HG03045 (cell line): ENCODE results near the gene PRR33.

Experiments
- ATAC-seq: cut with Tn5 transposase; IDR thresholded peaks from one replicate; pipeline ENCODE4 v1.9.1; 2021; ENCODE audit warnings: mild to moderate bottlenecking, moderate library complexity; ENCODE audit not compliant: unreplicated experiment

PRR33 gene

GRCh38 chr11:1928470-1928890 is 36.8 kb upstream of the PRR33 start:
- no peak for ATAC-seq

DNA sequence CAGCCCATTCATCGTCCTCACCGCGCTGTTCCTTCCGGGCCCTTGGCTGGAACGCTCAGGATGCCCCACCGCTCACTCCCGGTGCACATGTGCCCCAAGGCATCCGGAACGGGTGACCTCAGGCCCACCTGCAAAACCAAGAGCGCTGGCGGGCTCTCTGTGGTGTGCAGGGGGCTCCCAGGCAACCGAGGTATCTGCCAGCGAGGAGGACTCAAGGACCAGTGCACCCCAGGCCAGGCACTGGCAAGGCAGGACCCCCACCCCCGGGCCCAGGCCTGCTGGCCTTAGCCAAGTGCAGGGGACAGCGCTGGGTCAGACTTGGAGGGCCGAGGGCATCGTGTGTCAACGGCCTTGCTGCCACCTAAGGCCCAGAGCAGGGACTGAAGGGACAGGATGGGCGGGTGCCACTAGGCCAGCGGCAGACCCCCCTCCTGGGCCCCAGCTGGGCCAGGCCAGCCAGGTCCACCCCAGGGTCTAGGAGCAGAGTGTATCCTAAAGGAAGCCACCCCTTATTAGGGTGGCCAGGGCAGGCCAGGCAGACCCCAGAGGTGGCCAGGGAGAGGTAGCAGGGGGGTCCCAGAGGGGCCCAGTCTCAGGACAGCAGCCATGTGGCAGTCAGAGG is 36.3 kb upstream of the PRR33 start:
- ATAC-seq = no peak

DNA sequence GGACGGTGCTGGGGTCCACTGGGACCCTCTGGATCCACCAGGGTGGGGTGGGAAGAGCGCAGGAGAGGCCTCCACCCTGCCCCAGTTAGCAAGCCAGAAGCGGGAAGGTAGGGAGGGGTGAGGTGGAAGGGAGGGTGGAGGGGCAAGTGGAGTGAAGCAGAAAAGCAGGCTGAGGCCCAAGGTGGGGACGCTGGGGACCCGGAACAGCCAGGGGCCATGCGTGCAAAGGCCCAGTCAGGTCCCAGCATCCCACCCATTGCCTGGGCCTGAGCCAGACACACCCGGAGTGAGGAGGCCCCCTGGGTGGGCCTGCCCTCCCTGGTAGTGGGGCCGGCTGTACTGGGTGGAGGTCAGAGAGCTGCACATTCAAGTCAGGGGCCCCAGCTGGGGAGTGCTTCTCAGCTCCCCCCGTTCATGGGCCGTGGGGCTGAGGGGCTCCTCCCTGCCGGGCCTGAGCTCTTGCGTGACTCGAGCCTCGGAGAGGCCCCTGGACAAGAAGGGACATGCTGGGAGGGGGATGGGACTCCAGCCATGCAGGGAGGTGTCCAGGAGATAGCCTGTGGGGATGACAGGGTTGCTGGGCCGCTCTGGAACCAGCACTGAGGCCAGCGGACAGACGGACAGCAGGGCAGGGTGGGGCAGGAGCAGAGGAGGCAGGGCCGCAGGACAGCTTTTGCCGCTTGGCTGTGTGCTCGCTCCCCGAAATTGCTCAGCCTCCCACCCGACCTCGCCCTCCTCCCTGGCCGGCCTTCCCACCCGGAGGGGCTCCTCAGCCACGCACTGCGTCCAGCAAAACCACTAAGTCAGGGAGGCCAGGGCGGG is 35.5 kb upstream of the PRR33 start:
- ATAC-seq = no peak

DNA sequence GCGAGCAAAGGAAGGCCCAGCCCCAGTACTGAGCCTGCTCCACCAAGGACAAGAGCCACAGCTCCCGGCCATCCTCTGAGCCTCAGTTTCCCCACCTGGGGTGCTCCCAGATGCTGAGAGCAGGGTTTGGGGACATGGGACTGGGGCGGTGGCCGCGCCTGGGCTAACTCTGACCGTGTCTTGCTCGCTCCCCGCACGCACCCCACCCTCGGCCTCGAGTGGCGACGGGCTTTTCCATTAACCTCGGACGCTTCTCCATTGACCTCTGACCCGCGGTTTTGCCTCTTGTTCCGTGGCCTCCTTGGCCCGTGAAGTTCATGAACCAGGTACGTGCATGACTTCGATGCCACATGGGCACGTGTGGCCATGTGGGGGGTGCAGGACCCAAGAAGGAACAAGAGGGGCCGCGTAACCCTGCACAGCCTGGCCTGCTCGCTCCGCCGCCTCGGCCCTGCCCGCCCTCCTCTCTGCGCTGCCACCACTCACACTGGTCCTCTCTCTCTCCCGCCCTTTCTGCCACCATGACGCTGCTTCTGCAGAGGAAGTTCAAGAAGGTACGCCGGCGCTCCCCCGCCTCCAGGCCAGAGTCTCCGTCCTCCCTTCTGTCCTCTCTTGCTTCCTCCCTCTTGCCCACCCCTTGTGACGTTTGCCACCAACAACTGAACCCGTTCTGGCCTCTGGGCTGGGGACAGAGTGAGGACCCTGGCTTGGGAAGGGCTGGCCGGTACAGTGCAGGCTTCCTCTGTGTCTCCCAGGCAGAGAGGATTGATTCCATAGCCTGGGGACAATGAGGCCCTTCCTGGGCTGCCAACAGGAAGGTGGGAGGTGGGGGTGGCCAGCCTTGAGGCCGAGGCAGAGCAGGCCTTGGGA is 34.7 kb upstream of the PRR33 start:
- no peak for ATAC-seq

DNA sequence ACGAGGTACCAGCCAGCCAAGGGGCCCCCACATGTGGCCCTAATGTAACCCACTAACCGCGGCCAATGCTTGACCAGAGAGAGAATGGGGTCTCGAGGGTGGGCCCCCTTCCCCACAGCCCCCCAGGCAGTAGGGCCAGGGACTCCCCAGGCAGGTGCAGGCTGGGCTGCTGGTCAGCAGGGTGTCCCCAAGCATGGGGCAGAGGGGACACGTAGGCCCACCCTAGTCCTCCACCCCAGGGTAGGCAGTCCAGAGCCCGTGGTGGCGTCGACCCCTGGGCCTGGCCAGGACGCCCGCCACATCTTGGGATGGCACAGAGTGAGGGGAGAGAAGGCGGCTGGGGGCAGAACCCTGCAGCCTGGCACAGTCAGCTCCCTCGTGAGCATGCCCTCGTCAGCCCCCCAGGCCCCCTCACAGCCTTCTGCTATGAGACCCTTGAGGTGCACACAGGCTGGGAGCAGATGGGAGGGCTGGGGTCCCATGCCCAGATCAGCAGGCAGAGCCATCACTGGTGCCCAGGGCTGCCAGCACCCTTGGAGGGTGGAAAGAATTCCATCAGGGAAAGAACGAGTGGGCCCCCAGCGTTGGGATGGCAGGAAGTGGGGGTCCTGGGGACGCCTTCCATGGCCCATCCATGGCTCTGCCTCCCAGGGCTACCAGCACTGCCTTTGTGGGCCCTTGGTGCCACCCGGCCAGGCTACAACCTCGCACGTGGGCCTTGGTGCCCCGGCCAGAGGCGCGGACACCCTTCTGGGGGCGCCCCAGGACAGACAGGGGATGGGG is 33.9 kb upstream of the PRR33 start:
- no peak for ATAC-seq

GRCh38 chr11:1924646-1925372 is 33.1 kb upstream of the PRR33 start:
- no peak for ATAC-seq

DNA sequence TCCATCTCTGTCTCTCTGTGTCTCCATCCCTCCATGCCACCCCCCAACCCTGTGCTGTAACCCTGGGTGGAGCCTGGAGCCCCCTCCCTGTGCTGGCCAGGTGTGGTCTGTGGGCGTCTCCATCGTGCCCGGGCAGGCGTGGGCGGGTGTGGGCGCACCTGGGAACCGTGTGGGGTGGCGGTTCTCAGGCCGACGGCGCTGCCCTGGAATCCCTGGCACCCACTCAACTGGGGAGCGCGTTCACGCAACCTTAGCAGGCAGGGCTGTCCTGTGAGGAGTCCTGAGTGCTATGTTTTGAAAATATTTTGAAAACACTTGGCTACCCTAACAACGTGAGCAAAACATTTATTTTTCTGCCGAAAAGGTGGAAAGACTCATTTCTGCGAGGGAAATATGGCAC is 32.5 kb upstream of the PRR33 start:
- no peak for ATAC-seq

- no peak for ATAC-seq
These were observed 31.7 kb upstream of the PRR33 start for GRCh38 chr11:1923201-1923956.

- ATAC-seq = no peak
These were observed 30.9 kb upstream of the PRR33 start for GRCh38 chr11:1922481-1923081.

GRCh38 chr11:1921574-1922141 is 30.0 kb upstream of the PRR33 start:
- ATAC-seq = no peak

DNA sequence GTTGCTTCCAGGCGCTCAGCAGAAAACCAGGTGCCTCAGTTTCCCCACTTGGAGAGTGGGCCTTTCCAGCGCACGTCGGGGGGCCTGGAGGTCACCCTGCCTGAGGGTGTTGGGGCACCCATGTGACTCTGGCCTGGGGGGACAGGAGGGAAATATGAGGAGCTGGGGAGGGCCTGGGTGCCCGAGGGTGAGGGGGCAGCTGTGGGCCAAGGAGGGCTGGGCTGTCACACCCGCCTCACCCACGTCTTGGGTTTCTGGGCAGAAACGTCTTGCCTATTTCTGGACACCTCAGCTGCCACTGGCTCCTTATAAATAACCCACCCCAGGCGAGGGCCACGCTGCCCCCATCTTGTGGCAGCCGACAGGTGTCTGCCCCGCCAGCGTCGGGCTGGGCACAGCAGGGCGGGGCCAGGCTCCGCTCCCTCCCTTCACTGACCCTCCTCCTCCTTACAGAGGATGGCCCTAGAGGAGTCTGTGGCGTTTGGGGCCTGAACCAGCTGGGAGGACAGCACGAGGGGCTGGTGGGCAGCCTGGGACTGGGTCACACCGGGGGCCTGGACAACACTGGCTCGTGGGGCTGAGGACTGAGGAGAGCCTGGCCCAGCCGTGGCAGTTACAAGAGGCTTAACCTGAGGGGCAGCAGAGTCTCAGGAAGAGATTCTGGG is 29.3 kb upstream of the PRR33 start:
- ATAC-seq = no peak

GRCh38 chr11:1920128-1920908 is 28.6 kb upstream of the PRR33 start:
- ATAC-seq = no peak

DNA sequence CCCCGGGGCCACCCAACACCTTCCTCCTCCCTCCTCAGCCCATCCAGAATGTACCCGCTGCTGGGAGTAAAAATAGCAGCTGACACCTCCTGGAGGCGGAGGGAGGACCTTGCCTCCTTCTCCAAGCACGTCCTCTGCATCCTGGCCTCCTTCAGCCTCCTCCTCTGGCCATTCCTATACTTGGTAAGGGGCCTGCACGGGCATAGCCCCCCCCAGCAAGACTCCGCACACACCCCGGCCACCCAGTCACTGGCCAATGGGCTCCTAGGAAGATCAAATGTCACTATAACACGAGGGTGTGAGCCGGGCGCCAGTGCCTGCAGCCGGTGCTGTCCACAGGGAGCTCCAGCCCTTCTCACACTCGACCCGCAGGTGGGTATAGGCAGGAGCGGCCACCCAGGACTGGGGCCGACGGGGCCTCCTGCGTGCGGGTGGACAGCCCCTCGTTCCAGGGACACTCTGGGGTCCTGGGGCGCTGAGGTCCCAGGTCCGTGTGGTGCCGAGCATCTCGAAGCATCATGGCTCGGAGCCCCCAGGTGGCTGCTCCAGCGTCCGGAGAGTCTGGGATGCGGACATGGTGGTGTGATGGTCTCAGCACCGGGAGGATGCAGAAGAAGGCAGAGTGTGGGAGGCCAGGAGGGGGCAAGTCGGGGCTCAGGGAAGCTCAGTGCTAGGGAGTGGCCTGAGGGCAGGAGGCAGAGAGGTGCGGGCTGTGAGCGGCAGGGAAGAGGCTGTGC is 27.9 kb upstream of the PRR33 start, which contains the start of gene TNNT3:
TSS of gene TNNT3 (plus strand) at position 313 of the 737 bp plus-strand sequence. CDS start 3,172 bp downstream, outside the sequence.
- no peak for ATAC-seq

DNA sequence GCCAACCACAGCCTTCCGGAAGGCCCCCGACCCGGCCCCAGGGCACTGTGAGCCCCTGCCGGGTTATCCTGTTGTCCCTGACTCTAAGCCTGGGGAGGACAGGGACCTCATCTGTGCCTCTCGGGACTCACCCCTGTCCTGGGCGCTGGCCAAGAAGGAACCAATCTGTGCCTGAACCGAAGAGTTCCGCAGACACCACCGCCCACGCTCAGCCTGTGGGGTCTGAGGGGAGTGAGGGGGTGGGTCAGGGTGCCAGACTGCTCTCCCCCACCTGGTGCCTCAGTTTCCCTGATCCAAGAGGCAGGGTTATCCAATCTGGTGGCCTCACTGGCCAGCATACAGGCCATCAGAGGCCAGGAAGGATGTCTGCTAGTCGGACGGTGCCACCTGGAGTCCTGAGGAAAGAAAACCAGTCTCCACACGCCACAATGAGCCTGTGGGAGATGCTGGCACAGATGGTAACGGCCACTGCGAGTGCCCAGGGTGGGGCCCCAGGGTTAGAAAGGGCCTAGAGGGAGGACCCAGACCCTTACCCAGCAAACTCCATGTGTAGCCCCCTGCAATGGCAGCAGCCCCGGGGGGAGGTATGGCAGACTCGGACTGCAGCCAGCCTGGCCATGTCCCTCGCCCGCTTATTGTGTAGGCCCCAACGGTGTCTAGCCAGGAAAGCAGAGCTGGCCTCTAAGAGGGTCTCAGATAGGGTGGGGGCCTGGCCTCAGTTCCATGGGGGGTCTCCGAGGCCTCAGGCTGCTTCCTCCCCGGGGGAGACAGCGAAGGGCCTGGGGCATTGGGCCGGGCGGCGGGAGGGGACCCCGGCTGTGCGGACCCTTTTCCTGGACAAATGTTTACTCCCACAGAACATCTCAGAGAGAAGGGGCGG is 27.0 kb upstream of the PRR33 start:
- ATAC-seq = no peak
